ENCODE data around the gene WDR37.
A peak's percentile ranks its signal among the peaks of the same experiment; 100 is the strongest.

The WDR37 gene

GRCh38 chr10:1121271-1121970 is 65.2 kb downstream of the WDR37 start:
- DNase-seq (ENCODE audit: low read depth) = no peak
- no peak for TF ChIP-seq CTCF (conservative IDR thresholded peaks at IDR 0.05; ENCODE audit: low read depth, low read length)
- no peak overlapping the region for H3K4me3 ChIP-seq (ENCODE audit: low read depth, low read length)

GRCh38 chr10:1122349-1122748 is 66.2 kb downstream of the WDR37 start:
- DNase-seq (ENCODE audit: low read depth) = no peak

GRCh38 chr10:1123198-1123597 is 67.0 kb downstream of the WDR37 start:
- no peak overlapping the region for H3K4me3 ChIP-seq (ENCODE audit: low read depth, low read length)
- peak; percentile 59 for DNase-seq (ENCODE audit: low read depth)
- TF ChIP-seq CTCF (conservative IDR thresholded peaks at IDR 0.05; ENCODE audit: low read depth, low read length) = no peak

More at GRCh38 chr10:1122349-1122748, 66.2 kb downstream of the WDR37 start:
- no peak for TF ChIP-seq CTCF (conservative IDR thresholded peaks at IDR 0.05; ENCODE audit: low read depth, low read length)
- no peak overlapping the region for H3K4me3 ChIP-seq (ENCODE audit: low read depth, low read length)

GRCh38 chr10:1123972-1124371 is 67.8 kb downstream of the WDR37 start:
- no peak for TF ChIP-seq CTCF (conservative IDR thresholded peaks at IDR 0.05; ENCODE audit: low read depth, low read length)
- no peak overlapping the region for H3K4me3 ChIP-seq (ENCODE audit: low read depth, low read length)
- no peak for DNase-seq (ENCODE audit: low read depth)

GRCh38 chr10:1124796-1125195 is 68.6 kb downstream of the WDR37 start:
- no peak for DNase-seq (ENCODE audit: low read depth)
- no peak overlapping the region for H3K4me3 ChIP-seq (ENCODE audit: low read depth, low read length)
- no peak for TF ChIP-seq CTCF (conservative IDR thresholded peaks at IDR 0.05; ENCODE audit: low read depth, low read length)

GRCh38 chr10:1126461-1126860 is 70.3 kb downstream of the WDR37 start:
- no peak for TF ChIP-seq CTCF (conservative IDR thresholded peaks at IDR 0.05; ENCODE audit: low read depth, low read length)
- no peak for DNase-seq (ENCODE audit: low read depth)
- no peak overlapping the region for H3K4me3 ChIP-seq (ENCODE audit: low read depth, low read length)

GRCh38 chr10:1127629-1128028 is 71.4 kb downstream of the WDR37 start:
- no peak for TF ChIP-seq CTCF (conservative IDR thresholded peaks at IDR 0.05; ENCODE audit: low read depth, low read length)
- DNase-seq (ENCODE audit: low read depth) = no peak
- no peak overlapping the region for H3K4me3 ChIP-seq (ENCODE audit: low read depth, low read length)
